Activated T-helper 2 cell treated with anti-CD3 and anti-CD28 coated beads, Interferon-gamma antibody, Interleukin-2, Interleukin-4, amounts not matched to agents 10 μg/mL and 5 μg/mL and 100 μg/mL, durations not matched to agents 14 hours and 24 hours and 36 hours (primary cell): ENCODE data around the gene THRAP3. TPM values are rescaled to one million over a fixed set of nuclear protein-coding genes. Genes with fewer than 3 reads are reported as not detected.
"Not testable (repeated sequence)": the region's sequence is repeated elsewhere in the genome, so short reads cannot be mapped to it uniquely, and the experiment has no call there.

ENCODE experiments used
- DNase-seq: peaks from one replicate; pipeline ENCODE4 v3.0.0; 2021; ENCODE audit warnings: low spot score
- H3K27ac Mint-ChIP-seq: one replicate; pipeline ENCODE4 v1.8.0; 2021; ENCODE audit warnings: mixed read lengths
- H3K27me3 Mint-ChIP-seq: one replicate; pipeline ENCODE4 v1.8.0; 2021; ENCODE audit warnings: low read depth, mixed read lengths
- H3K36me3 Mint-ChIP-seq: one replicate; pipeline ENCODE4 v1.8.0; 2021; ENCODE audit warnings: low read depth, mixed read lengths
- H3K4me1 Mint-ChIP-seq: one replicate; pipeline ENCODE4 v1.8.0; 2021; ENCODE audit warnings: low read depth, mixed read lengths
- H3K4me3 Mint-ChIP-seq: one replicate; pipeline ENCODE4 v1.8.0; 2021; ENCODE audit warnings: low read depth, mild to moderate bottlenecking, moderate library complexity, mixed read lengths
- H3K9me3 Mint-ChIP-seq: one replicate; pipeline ENCODE4 v1.8.0; 2021; ENCODE audit warnings: mixed read lengths
- intact Hi-C: fragments of 100-400 bp; cut with micrococcal nuclease; formaldehyde crosslinking; loops from one replicate; pipeline ENCODE4 v1.15.1; 2023
- total RNA-seq: library from RNA; stranded (reverse); gene quantifications from 2 replicates; pipeline ENCODE4 v1.2.3, GENCODE V29; 2022

The THRAP3 gene
- total RNA-seq, 1 donor from 2014 or later = 164 TPM

DNA sequence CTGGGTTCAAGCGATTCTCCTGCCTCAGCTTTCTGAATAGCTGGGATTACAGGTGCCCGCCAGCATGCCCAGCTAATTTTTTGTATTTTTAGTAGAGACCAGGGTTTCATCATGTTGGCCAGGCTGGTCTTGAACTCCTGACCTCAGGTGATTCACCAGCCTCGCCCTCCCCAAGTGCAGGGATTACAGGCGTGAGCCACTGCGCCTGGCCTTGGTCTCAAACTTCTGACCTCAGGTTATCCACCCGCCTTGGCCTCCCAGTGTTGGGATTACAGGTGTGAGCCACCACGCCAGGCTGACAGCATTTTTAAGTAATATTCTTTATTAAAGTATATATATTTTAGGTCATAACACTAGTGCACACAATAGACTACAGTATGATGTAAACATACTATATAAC lies 2.3 kb upstream of the THRAP3 start:
- H3K27me3 Mint-ChIP-seq, H3K9me3 Mint-ChIP-seq, DNase-seq, H3K27ac Mint-ChIP-seq, H3K4me3 Mint-ChIP-seq: not testable (repeated sequence)
- peaks cover 22% of the 10 kb centered on the region for H3K36me3 Mint-ChIP-seq
- intact Hi-C loops = loop anchor here (5.0 kb wide), 3 partner anchors 35 to 290 kb away; partner anchors contain the start of gene AGO3
- H3K4me1 Mint-ChIP-seq = peaks cover 21% of the 10 kb centered on the region

DNA sequence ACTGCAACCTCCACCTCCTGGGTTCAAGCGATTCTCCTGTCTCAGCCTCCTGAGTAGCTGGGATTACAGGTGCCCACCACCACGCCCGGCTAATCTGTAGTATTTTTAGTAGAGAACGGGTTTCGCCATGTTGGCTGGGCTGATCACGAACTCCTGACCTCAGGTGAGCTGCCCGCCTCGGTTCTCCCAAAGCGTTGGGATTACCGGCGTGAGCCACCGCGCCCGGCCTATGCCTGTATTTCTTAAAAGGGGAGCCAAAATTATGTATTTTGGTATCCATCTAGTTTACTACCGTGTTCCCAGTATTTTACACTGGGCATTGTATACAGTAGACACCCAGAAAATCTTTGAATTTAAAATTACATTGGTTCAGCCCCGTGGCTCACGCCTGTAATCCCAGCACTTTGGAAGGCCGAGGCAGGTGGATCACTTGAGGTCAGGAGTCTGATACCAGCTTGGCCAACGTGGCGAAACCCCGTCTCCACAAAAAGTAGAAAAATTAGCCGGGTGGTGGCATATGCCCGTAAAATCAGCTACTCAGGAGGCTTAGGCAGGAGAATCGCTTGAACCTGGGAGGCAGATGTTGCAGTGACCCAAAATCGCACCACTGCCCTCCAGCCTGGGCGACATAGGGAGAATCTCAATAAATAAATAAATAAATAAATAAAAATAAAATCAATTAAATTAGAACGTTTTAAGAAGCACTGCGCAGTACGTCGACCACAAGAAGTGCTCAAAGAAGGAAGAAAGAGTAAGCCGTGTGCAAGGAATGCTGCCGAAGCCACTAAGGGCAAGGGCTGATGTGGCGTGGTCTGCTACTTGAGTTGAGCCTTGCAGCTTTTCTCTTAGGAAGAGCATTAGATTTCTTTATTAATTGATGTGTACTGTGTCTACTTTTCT lies 1.5 kb upstream of the THRAP3 start:
- H3K4me1 Mint-ChIP-seq = peaks cover 24% of the 10 kb centered on the region
- peaks cover 28% of the 10 kb centered on the region for H3K36me3 Mint-ChIP-seq
- H3K4me3 Mint-ChIP-seq = peak overlapping the region; percentile 96
- H3K27ac Mint-ChIP-seq = peak overlapping the region; percentile 100
- no peaks in the 10 kb centered on the region for H3K27me3 Mint-ChIP-seq
- intact Hi-C loops = loop anchor here (5.0 kb wide), 3 partner anchors 35 to 290 kb away; partner anchors contain the start of gene AGO3
- H3K9me3 Mint-ChIP-seq = no peaks in the 10 kb centered on the region
- DNase-seq = no peak

DNA sequence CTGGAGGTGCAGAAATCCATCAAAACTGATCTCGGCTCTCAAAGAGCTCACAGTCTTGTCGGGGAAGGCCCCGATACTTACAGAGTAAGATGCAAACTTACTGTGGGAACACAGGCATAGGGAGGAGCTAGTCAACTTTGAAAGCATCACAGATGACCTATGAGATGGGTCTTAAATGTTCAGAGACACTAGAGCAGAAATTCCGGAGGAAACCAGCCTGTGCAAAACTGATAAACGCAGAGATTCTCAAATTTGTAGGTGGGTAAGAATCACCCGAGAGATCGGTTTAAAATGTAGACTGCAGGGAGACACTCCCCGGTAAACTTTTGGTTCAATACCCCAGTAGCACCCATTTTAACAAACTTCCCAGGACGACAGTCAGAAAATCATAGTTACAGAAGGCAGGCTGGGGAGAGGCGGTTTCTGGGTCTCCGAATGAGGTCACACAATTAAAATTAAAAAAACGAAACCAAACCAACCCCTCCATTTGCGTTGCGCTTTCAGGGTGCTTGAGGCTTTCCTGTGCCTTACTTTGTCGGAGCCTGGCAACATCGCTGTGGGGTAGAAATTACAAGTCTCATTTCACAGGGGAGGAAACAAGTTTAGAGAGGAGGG lies 755 bp upstream of the THRAP3 start:
- Mint-ChIP-seq H3K36me3 (peaks cover 32% of the 10 kb centered on the region), H3K4me1 (peaks cover 24% of the 10 kb centered on the region), H3K27me3 (no peaks in the 10 kb centered on the region), H3K9me3 (no peaks in the 10 kb centered on the region), H3K4me3 (peak overlapping the region; percentile 96), H3K27ac (peak overlapping the region; percentile 100)
- DNase-seq = no peak
- intact Hi-C loops = loop anchor here (5.0 kb wide), 3 partner anchors 36 to 291 kb away; partner anchors contain the start of gene AGO3

DNA sequence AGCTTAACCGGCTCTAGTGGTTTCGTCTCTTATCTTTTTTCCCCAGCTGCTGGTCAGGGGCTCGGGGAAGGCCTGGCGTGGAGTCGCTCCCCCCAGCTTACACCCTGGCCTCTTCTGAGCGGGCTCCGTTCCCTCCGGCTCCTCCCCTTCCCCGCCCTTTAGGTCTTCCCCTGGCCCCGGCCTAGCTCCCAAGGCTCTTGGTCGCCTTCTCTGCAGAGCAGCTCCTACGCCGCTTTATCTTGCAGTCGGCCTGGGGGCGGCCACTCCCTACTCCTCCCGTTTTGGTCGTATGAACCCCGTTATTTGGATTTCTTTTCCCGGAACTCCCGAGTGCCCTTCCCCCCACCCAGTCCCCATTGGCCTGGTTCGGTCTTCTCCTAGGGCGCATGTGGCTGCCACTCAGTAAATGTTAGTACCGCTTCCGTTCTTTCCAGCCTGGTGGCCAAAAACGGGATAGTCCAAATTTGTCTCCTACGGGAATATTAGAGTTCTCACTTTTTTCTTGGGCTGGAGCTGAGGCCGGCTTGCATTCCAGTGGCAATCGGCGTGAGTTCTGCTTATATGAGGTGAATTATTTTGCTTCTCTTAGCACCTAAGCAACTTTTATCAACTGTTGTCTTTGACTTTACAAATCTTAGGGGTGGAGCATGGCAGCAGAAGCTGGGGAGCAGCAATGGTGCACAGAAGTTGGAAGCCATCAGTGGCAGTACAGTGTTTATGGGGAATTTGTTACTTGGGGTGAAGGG lies 467 bp downstream of the THRAP3 start:
- H3K4me1 Mint-ChIP-seq = peaks cover 24% of the 10 kb centered on the region
- no peaks in the 10 kb centered on the region for H3K9me3 Mint-ChIP-seq
- H3K36me3 Mint-ChIP-seq = peaks cover 36% of the 10 kb centered on the region
- no peaks in the 10 kb centered on the region for H3K27me3 Mint-ChIP-seq
- intact Hi-C loops = loop anchor here (1.0 to 5.0 kb wide), 7 partner anchors 37 to 292 kb away; partner anchors contain the start of genes AGO3, SH3D21 and TRAPPC3
- H3K27ac Mint-ChIP-seq = peak overlapping the region; percentile 100
- peak overlapping the region; percentile 96 for H3K4me3 Mint-ChIP-seq
- no peak for DNase-seq

DNA sequence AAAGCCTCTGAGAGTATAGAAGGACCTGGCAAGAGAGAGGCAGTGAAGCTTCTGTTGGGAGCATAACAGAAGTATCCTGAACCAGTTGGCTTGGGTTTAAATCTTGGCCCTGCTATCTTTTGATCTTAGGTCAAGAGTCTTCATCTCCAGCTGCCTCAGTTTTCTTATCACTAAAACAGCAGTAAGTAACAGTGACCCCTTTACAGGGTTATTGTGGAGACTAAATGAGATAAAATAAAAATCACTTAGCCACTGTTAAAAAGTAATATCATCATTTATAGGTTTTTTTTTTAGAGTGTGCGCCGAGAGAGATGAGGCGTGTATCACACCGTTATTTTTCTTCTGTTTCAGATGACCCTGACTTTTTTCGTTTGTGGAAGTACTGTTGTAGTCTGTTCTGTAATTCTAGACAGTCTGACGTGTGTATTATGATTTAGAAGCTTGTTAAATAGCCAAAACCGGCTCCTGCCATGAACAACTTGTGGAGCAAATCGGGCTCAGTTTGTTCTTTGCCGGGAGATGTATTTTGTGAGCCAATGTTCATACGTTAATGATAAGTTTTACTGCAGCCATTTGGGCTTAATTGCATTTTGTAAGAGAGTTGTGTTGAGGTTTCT lies 1.1 kb downstream of the THRAP3 start:
- H3K27me3 Mint-ChIP-seq = no peaks in the 10 kb centered on the region
- no peak for DNase-seq
- H3K36me3 Mint-ChIP-seq = peaks cover 40% of the 10 kb centered on the region
- peak overlapping the region; percentile 96 for H3K4me3 Mint-ChIP-seq
- H3K27ac Mint-ChIP-seq = peak overlapping the region; percentile 100
- intact Hi-C loops = loop anchor here (2.0 kb wide), 1 partner anchor 81 kb away; the partner anchor contains the start of gene SH3D21
- H3K9me3 Mint-ChIP-seq = no peaks in the 10 kb centered on the region
- H3K4me1 Mint-ChIP-seq = peaks cover 24% of the 10 kb centered on the region

DNA sequence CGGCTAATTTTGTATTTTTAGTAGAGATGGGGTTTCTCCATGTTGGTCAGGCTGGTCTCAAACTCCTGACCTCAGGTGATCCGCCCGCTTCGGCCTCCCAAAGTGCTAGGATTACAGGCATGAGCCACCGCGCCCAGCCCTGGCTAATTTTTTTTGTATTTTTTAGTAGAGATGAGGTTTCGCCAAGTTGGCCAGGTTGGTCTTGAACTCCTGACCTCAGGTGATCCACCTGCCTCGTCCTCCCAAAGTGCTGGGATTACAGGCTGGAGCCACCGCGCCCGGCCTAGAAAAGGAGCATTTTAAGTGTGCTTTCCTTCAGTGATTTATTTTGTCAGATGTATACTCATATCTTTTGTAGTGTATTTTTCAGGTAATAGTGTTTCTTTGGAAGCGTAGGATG lies 6.0 kb downstream of the THRAP3 start:
- H3K27ac Mint-ChIP-seq, intact Hi-C loops, H3K27me3 Mint-ChIP-seq, H3K4me3 Mint-ChIP-seq, DNase-seq, H3K9me3 Mint-ChIP-seq: not testable (repeated sequence)
- H3K36me3 Mint-ChIP-seq = peaks cover 69% of the 10 kb centered on the region
- H3K4me1 Mint-ChIP-seq = peaks cover 24% of the 10 kb centered on the region

DNA sequence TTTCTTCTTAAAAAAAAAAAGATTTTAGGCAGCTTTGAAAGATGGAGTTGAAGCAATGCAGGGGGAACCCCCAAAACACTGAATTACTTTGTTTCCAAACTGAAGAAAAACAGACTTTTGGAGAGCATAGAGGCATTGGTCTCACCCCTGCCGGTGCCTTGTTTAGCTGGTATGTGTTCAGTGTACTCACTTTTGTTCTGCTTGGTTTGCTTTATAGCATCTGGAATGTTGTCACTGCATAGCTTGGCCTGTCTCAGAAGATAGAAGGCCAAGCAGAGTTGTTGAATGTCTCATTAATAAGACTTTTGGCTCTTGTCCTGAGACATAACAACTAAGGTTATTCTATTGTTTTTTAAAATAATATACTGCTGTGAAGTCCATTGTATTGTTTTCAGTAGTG lies 6.9 kb downstream of the THRAP3 start:
- Mint-ChIP-seq H3K27me3 (no peaks in the 10 kb centered on the region), H3K27ac (no peak overlapping the region), H3K4me3 (no peak overlapping the region)

DNA sequence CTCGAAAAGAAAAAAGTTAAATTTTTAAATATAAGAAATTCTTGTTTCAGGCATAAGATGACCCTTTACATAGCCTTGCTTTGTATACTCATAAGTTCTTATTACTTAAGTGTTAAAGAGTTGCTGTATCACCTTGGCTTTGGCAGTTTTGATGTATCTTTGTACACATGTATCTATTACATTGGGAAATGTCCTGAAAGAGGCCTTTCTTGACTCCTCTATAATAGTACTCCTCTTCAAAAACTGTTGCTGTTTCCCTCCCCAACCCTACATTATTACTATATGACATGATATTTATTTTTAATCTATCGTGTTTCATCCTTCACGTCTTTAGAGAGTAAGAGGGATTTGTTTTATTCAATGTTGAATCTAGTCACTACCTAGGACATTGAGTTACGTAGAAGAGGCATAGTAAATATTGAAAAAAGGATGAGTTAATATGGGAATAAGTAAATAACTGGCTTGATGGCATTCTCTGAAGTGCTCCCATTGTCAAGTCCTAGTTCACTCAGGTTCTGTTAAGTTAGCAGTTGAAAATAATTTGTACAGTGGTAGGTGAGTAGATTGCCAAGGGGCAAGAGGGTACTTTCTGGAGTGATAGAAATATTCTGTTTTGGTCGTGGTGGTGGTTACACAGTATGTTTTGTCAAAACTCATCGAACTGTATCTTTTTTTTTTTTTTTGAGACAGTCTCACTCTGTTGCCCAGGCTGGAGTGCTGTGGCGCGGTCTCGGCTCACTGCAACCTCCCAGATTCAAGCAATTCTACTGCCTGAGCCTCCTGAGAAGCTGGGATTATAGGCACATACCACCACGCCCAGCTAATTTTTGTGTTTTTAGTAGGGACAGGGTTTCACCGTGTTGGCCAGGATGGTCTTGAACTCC lies 8.2 kb downstream of the THRAP3 start:
- Mint-ChIP-seq H3K27me3 (no peaks in the 10 kb centered on the region), H3K36me3 (peaks cover 64% of the 10 kb centered on the region), H3K4me3 (no peak overlapping the region), H3K4me1 (peaks cover 13% of the 10 kb centered on the region), H3K9me3 (no peaks in the 10 kb centered on the region), H3K27ac (peak overlapping the region; percentile 1)
- DNase-seq = no peak
- intact Hi-C loops = no loop called here

More for the DNA sequence above, 6.9 kb downstream of the THRAP3 start:
- intact Hi-C loops = no loop called here
- H3K36me3 Mint-ChIP-seq = peaks cover 65% of the 10 kb centered on the region
- H3K4me1 Mint-ChIP-seq = peaks cover 17% of the 10 kb centered on the region
- no peaks in the 10 kb centered on the region for H3K9me3 Mint-ChIP-seq
- no peak for DNase-seq

DNA sequence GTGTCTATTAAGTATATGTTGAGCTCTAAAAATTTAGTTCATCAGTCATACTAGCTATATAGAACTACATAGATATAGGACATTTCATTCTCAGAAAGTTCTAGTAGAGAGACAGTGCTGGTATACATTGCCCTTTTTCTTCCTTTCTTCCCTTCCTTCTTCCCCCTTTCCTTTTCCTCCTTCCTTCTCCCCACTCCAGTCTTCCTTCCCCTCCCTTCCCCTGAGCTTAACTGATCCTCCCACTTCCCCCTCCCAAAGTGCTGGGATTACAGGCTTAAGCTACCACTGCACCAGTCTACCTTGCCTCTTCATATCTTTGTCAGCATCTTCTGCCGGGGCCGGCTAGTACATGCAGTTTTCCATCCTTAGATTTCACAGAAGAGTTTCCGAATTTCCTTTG lies 12.1 kb downstream of the THRAP3 start:
- no peak for DNase-seq
- H3K9me3 Mint-ChIP-seq = no peaks in the 10 kb centered on the region
- intact Hi-C loops = no loop called here
- no peaks in the 10 kb centered on the region for H3K27me3 Mint-ChIP-seq
- H3K27ac Mint-ChIP-seq = peak overlapping the region; percentile 31
- peaks cover 15% of the 10 kb centered on the region for H3K4me1 Mint-ChIP-seq
- H3K36me3 Mint-ChIP-seq = peaks cover 58% of the 10 kb centered on the region
- H3K4me3 Mint-ChIP-seq = no peak overlapping the region

DNA sequence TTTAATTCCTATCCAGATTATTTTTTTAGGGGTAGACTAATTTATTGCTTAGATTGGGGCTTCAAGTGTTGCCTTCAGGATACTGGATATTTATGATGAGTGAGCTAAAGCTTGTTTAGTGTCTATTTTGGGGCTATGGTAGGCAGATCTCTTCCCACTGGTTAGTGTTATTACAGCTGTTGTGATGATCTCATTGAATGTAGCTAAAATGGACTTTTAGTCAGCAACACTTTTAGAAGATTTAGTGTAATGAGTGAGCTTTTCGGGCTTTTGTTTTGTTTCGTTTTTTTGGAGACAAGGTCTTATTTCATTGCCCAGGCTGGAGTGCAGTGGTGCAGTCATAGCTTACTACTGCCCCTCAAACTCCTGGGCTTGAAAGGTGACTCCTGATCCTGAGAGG lies 14.2 kb downstream of the THRAP3 start:
- H3K27ac Mint-ChIP-seq = no peak overlapping the region
- intact Hi-C loops = no loop called here
- H3K9me3 Mint-ChIP-seq = no peaks in the 10 kb centered on the region
- no peaks in the 10 kb centered on the region for H3K27me3 Mint-ChIP-seq
- no peak for DNase-seq
- H3K4me1 Mint-ChIP-seq = peaks cover 12% of the 10 kb centered on the region
- no peak overlapping the region for H3K4me3 Mint-ChIP-seq
- peaks cover 55% of the 10 kb centered on the region for H3K36me3 Mint-ChIP-seq

DNA sequence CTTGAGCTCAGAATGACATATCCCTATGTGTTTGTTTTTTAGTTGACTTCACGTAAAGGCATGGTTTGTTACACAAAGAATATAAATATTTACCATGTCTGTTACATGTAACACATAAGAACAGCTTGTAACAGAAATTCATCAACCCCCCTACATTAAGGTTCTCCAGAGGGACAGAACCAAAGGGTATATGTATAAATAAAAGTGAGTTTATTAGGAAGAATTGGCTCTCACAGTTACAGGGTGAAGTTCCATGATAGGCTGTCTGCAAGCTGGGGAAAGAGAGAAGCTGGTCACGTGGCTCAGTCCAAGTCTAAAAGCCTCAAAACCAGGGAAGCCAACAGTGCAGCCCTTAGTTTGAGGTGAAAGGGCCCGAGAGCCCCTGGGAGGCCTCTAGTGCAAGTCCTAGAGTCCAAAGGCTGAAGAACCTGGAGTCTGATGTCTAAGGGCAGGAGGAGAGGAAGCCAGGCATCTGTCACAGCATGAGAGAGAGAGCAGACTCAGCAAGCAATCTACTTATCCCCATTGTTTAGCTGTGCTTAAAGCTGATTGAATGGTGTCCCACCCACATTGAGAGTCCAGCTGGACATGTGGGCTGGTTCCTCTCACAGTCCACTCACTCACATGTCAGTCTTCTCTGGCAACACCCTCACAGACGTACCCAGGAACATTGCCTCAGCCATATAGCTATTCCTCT lies 15.8 kb downstream of the THRAP3 start:
- no peaks in the 10 kb centered on the region for H3K27me3 Mint-ChIP-seq
- peaks cover 12% of the 10 kb centered on the region for H3K4me1 Mint-ChIP-seq
- intact Hi-C loops = no loop called here
- no peak for DNase-seq
- no peaks in the 10 kb centered on the region for H3K9me3 Mint-ChIP-seq
- H3K4me3 Mint-ChIP-seq = no peak overlapping the region
- H3K27ac Mint-ChIP-seq = no peak overlapping the region
- peaks cover 52% of the 10 kb centered on the region for H3K36me3 Mint-ChIP-seq
